ENCODE data around the gene KDELR1. TPM values are rescaled to one million over a fixed set of nuclear protein-coding genes. Genes with fewer than 3 reads are reported as not detected.

KDELR1 gene
- total RNA-seq, 1 experiment from 2014 or later: 111 TPM

Other genes starting within 250 kb of the KDELR1 start
- 41.3 TPM for gene LIG1, start 221.2 kb downstream of the KDELR1 start, total RNA-seq (2021; ENCODE audit: unreplicated experiment)
- gene ZSWIM9, start 220.9 kb downstream of the KDELR1 start, total RNA-seq (2021; ENCODE audit: unreplicated experiment): 6.8 TPM
- 19.9 TPM for gene CARD8, start 135.6 kb downstream of the KDELR1 start, total RNA-seq (2021; ENCODE audit: unreplicated experiment)
- gene ZNF114, start 121.5 kb downstream of the KDELR1 start, total RNA-seq (2021; ENCODE audit: unreplicated experiment): 2.9 TPM
- gene EMP3, start 66.0 kb downstream of the KDELR1 start, total RNA-seq (2021; ENCODE audit: unreplicated experiment): 171 TPM
- 6.6 TPM for gene TMEM143, start 27.6 kb downstream of the KDELR1 start, total RNA-seq (2021; ENCODE audit: unreplicated experiment)
- gene SYNGR4, start 27.2 kb downstream of the KDELR1 start, total RNA-seq (2021; ENCODE audit: unreplicated experiment): 0.39 TPM
- gene GRIN2D, start 2.1 kb upstream of the KDELR1 start, total RNA-seq (2021; ENCODE audit: unreplicated experiment): 6.2 TPM
- 56.7 TPM for gene GRWD1, start 54.4 kb upstream of the KDELR1 start, total RNA-seq (2021; ENCODE audit: unreplicated experiment)
- gene KCNJ14, start 64.0 kb upstream of the KDELR1 start, total RNA-seq (2021; ENCODE audit: unreplicated experiment): 2.9 TPM
- gene CYTH2, start 77.8 kb upstream of the KDELR1 start, total RNA-seq (2021; ENCODE audit: unreplicated experiment): 53.4 TPM
- gene LMTK3, start 120.3 kb upstream of the KDELR1 start, total RNA-seq (2021; ENCODE audit: unreplicated experiment): 10.6 TPM
- 3.6 TPM for gene SULT2B1, start 160.6 kb upstream of the KDELR1 start, total RNA-seq (2021; ENCODE audit: unreplicated experiment)
- gene SPACA4, start 215.2 kb upstream of the KDELR1 start, total RNA-seq (2021; ENCODE audit: unreplicated experiment): not detected
- gene FAM83E, start 223.5 kb upstream of the KDELR1 start, total RNA-seq (2021; ENCODE audit: unreplicated experiment): 1.0 TPM
- 670 TPM for gene RPL18, start 227.6 kb upstream of the KDELR1 start, total RNA-seq (2021; ENCODE audit: unreplicated experiment)
- 19.5 TPM for gene SPHK2, start 228.0 kb upstream of the KDELR1 start, total RNA-seq (2021; ENCODE audit: unreplicated experiment)
- gene DBP, start 245.8 kb upstream of the KDELR1 start, total RNA-seq (2021; ENCODE audit: unreplicated experiment): 7.4 TPM

Measured in Panc1 (cell line).